AG04450 (cell line): Measurements from ENCODE around the gene TMEM107. TPM values are rescaled to one million over a fixed set of nuclear protein-coding genes. Genes with fewer than 3 reads are reported as not detected.
"Not testable (repeated sequence)": the region's sequence is repeated elsewhere in the genome, so short reads cannot be mapped to it uniquely, and the experiment has no call there.

Experiments used
- CTCF ChIA-PET: fragments of 300-600, 350-600 bp; formaldehyde crosslinking; extraction: SDS; loops from one replicate; lab custom pipeline; 2022; ENCODE audit warnings: antibody characterized with exemption, inconsistent platforms; lab: Charles Lee
- POLR2A ChIA-PET: fragments of 350-600 bp; formaldehyde crosslinking; extraction: SDS; loops from one replicate; lab custom pipeline; 2021; ENCODE audit warnings: antibody characterized with exemption, inconsistent platforms; lab: Yijun Ruan, JAX
- DNase-seq: peaks from one replicate; pipeline ENCODE4 v3.0.0-alpha.2; 2011; ENCODE audit warnings: low read depth, low spot score
- H3K27ac ChIP-seq: one replicate; pipeline ENCODE4 v1.5.1; 2012; ENCODE audit warnings: low read depth, low read length, control low read depth
- H3K27me3 ChIP-seq: one replicate; pipeline ENCODE4 v1.6.0; 2012; ENCODE audit warnings: low read length; ENCODE audit not compliant: control insufficient read depth, insufficient read depth
- H3K4me3 ChIP-seq: 2 replicates; pipeline ENCODE4 v1.5.1; 2011; ENCODE audit warnings: mild to moderate bottlenecking, low read depth, low read length, control low read depth
- H3K9me3 ChIP-seq: 2 replicates; pipeline ENCODE4 v1.5.1; 2012; ENCODE audit warnings: low read length; ENCODE audit not compliant: control insufficient read depth, insufficient read depth
- CTCF ChIP-seq: IDR thresholded peaks from 2 replicates; pipeline ENCODE4 v1.5.1; 2011; ENCODE audit warnings: low read depth, low read length, control low read depth, inconsistent platforms
- polyA plus RNA-seq: library from polyadenylated mRNA; depleted of rRNA; stranded (reverse); fragments of >200 nt; gene quantifications from 2 replicates; pipeline ENCODE4 v1.2.3, GENCODE V29; 2011

TMEM107 gene
- polyA plus RNA-seq, 1 experiment = 9.6 TPM

- no peak for TF ChIP-seq CTCF
- ChIA-PET CTCF (interaction anchor here (0.7 to 1.3 kb wide), 2 partner anchors 16 to 55 kb away, joined by 3 read pairs; no protein-coding TSS in a partner anchor), POLR2A (interaction anchor here (0.6 to 1.5 kb wide), 18 partner anchors 10 to 306 kb away, joined by 3 to 25 read pairs (median 4); partner anchors contain the start of genes ALOXE3, AURKB, BORCS6 and CTC1)
- Histone ChIP-seq H3K9me3 (no peaks in the 10 kb centered on the region; the same call in 1 of the 2 replicates), H3K27ac (peak overlapping the region; percentile 98), H3K27me3 (no peaks in the 10 kb centered on the region), H3K4me3 (peak overlapping the region; percentile 60)
- no peak for DNase-seq
These were observed 2.3 kb downstream of the TMEM107 start for GRCh38 chr17:8173871-8174322.

- peak overlapping the region; percentile 98 for H3K27ac ChIP-seq
- ChIA-PET POLR2A (interaction anchor here (0.6 to 1.5 kb wide), 23 partner anchors 9 to 331 kb away, joined by 3 to 25 read pairs (median 4); partner anchors contain the start of genes ALOXE3, AURKB, BORCS6 and NDEL1), CTCF (interaction anchor here (0.7 to 1.3 kb wide), 2 partner anchors 15 to 54 kb away, joined by 3 read pairs; no protein-coding TSS in a partner anchor)
- DNase-seq = peak; percentile 96
- TF ChIP-seq CTCF = no peak
- no peaks in the 10 kb centered on the region; the same call in 1 of the 2 replicates for H3K9me3 ChIP-seq
- peak overlapping the region; percentile 60 for H3K4me3 ChIP-seq
- no peaks in the 10 kb centered on the region for H3K27me3 ChIP-seq
These were observed 2.9 kb downstream of the TMEM107 start for GRCh38 chr17:8173056-8173870.

GRCh38 chr17:8170186-8170585, 6.0 kb downstream of the TMEM107 start:
- not testable (repeated sequence) for H3K9me3 ChIP-seq, H3K4me3 ChIP-seq, H3K27ac ChIP-seq, H3K27me3 ChIP-seq, DNase-seq
- ChIA-PET CTCF (interaction anchor here (0.5 to 1.5 kb wide), 2 partner anchors 12 to 52 kb away, joined by 3 to 6 read pairs; partner anchors contain the start of gene ALOXE3), POLR2A (interaction anchor here (0.7 kb wide), 1 partner anchor 40 kb away, joined by 3 read pairs; the partner anchor contains the start of gene AURKB)

- H3K27ac ChIP-seq = no peak overlapping the region
- TF ChIP-seq CTCF = no peak
- H3K9me3 ChIP-seq = no peaks in the 10 kb centered on the region; the same call in 1 of the 2 replicates
- H3K27me3 ChIP-seq = no peaks in the 10 kb centered on the region
- CTCF ChIA-PET = interaction anchor here (0.9 kb wide), 1 partner anchor 8 kb away, joined by 3 read pairs; no protein-coding TSS in a partner anchor
- no peak for DNase-seq
- POLR2A ChIA-PET = no interaction called here
- no peak overlapping the region for H3K4me3 ChIP-seq
These were observed 8.7 kb downstream of the TMEM107 start for GRCh38 chr17:8167526-8167925.

- TF ChIP-seq CTCF = no peak
- H3K27ac ChIP-seq = no peak overlapping the region
- H3K4me3 ChIP-seq = no peak overlapping the region
- no peaks in the 10 kb centered on the region for H3K27me3 ChIP-seq
- POLR2A ChIA-PET = no interaction called here
- no peak for DNase-seq
- CTCF ChIA-PET = no interaction called here
- H3K9me3 ChIP-seq = no peaks in the 10 kb centered on the region; the same call in 1 of the 2 replicates
These were observed 9.4 kb downstream of the TMEM107 start for GRCh38 chr17:8166731-8167130.
